Activated CD4-positive, alpha-beta T cell treated with anti-CD3 and anti-CD28 coated beads, Interleukin-2, amount 50 U/mL, for 4 hours (primary cell): ENCODE measurements around the gene SMARCD3.

ENCODE experiments used
- DNase-seq, 2 experiments: peaks; one replicate each; pipeline ENCODE4 v3.0.0-alpha.2; 2020

The SMARCD3 gene

GRCh38 chr7:151246851-151247580 lies 1.5 kb downstream of the SMARCD3 start:
- DNase-seq: no peak

DNA sequence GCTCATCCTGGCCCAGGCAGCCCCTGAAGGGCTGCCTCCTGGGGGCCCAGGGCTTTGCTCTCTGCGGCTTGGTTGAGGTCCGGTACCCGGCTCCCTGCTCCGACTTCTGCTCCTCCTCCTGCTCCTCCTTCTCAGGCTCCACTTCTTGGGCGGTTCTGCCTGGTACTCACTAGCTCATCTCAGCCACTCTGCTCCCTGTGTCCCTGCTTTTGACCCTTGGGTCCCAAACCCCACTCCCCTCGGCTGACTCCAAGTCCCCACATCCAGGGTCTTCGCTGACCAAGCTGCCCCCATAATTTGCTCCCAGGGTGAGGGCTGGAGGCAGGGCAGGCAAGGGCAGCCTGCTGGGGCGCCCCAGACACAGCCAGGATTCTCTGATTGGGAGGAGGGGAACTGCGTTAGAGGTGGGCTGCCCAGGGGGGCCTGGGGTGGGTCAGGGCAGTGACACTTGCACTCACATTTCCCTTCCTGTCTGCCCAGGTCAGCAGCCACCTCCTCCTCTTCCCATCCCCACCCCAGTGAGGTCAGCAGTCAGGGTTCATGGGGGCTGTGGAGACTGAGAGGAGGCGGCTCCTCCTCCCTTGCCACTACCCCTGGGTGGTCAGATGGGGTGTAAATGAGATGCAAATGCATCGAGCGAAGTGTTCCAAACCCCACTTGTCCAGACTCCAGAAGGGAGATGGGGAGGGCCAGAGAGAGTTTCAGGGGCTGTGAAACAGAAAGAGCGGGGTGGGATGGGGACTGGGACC lies 2.2 kb downstream of the SMARCD3 start:
- DNase-seq: no peak

- DNase-seq: peak; percentile 42 to 44
Observed at GRCh38 chr7:151245360-151246101, 3.0 kb downstream of the SMARCD3 start.

- DNase-seq: no peak
Observed at GRCh38 chr7:151244841-151245346, 3.6 kb downstream of the SMARCD3 start.

DNA sequence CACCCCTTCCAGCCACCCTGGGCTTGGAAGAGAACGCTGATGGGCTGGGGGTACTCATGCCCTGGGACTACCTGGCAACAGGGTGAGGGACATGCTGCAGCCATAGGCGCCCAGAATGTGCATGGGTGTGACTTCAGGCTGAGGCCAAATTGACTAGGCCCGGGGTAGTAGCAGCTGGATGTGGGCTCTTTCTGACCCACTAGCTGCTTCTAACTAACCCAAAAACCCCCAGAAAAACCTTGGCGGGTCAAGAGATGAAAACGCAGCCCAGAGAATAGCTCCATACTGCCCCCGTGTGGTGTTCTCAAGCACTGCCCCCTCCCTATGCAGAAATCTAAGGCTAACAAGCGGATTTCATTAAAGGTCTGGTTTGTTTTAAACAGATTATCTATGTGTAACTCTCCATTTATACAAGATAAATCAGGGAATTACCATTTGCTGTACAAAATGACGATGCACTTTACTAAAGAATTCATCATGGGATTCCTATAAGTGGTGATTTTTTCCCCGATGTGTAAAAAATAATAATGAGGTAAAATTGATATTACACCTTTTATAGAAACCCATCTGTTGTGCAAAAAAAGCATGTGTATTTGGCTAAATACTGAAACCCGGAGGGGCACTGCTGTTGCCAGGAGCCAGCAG lies 4.2 kb downstream of the SMARCD3 start:
- DNase-seq: peak; percentile 47 to 54

- DNase-seq: no peak
Observed at GRCh38 chr7:151243408-151244195, 4.9 kb downstream of the SMARCD3 start.

DNA sequence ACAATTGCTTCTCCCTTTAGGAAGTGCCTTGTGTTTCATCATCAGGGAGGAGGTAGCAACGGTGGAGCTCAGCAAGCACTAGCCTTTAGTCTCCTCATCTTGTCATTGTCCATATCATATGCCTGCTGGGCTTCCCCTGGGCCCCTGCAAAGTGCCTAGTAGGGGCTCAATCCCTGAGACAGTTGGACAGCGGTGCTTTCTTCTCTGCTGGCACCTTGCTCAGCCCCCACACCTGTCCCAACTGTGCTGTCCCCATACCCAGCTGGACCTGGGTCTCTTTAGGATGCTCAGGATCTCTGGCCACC lies 5.5 kb downstream of the SMARCD3 start:
- no peak for DNase-seq

DNA sequence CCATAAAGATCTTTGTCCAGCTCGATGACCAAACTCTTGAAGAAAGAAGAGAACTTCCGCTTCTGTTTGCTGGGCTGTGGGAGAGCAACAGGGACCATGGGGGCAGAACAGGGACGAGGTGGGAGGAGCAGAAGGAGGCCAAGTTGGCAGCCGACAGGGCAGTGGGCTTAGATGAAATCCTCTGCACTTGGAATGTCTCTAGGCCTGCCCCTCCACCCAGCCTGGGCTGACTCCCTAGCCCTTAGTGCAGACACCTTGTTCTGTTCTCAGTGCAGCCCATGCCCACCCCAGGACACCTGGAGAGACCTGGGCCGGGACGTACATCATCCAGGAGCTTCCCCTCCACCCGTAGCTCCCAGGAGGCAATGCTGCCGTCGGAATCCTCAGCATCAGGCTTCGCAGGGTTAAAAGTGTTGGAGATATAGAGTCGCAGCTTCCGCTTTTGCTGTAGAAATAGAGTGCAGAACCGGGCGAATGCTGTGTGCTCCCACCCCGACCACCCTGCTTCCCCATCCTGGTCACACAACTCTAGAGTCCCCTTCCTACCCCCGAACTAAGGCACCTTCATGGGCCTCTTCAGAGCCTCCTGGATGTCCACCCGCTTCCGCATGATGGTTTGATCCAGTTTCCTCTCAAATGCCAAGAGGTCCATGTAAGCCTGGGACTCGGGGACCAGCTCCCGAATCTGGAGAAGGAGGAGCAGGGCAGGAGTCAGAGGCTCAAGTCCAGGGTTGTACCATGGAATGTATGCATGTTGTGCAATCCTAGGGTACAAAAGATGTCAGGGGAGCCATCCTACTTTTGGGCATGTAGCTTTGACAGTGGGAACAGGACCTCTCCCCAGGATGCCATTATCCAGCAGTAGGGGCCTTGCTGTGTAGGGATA lies 6.1 kb downstream of the SMARCD3 start:
- DNase-seq: no peak

- DNase-seq: no peak
Observed at GRCh38 chr7:151241755-151242096, 6.8 kb downstream of the SMARCD3 start.

DNA sequence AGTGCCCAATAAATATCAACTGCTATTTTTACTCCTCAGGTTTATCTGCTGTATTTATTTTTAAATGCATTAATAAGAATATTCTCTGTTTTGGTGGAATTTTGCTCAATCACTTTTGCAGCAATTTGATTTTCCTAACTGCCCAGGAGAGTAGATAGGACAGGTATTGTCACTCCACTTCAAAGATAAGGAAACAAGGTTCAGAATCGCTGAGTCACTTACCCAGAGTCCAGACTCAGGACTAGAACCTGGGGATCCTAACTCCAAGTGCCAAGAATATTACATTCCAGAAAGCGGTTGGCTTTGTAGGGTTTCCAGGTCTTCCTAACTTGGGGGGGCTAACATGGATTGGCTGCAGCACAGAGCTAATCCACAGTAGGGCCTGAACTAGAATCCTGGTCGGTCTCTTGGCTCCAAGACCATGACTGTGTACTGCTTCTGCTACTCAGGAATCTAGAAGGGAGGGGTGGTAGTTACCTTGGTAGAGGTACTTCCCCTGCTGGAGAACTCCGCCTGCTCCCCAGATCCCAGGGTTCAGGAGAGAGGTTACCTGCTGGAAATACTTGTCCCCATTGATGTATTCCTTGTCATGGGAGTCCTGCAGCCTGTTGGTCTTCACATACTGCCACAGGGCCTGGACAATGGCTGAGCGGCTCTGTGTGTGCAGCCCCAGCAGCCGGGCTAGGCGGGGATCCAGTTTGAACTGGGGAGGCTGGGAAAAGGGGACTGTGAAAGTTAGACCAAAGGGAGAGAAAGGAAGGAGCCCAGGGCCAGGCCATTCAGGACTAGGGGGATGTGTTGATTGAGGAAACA lies 7.3 kb downstream of the SMARCD3 start:
- DNase-seq: no peak

GRCh38 chr7:151240536-151240935 lies 8.0 kb downstream of the SMARCD3 start:
- DNase-seq: no peak

DNA sequence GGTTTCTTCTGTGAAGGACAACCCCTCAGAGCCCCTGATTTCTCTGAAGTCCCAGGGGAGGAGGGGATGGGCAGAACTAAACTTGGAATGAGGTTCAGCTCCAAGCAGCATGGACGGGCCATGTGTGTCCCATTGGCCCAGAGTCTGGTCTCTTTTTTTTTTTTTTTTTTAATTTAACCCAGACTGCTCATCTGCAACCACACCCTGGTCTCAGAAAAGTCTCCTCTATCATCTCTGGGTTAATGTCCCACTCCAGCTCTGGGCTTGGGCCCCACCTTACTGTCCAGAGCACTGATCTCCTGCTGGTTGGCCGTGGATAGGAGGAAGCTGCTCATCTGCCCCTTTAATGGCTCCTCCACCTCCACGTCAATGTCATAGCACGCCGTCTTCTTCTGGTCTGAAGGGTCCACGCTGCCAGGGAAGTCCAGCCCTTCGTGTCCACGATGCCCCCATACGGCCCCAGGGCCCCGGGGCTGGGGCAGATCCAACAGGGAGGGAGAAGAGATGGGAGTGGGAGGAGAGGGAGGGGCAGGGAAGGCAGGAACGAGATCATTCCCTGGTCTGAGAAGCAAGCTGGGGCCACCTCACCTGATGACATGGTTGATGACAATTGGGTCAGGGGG lies 8.5 kb downstream of the SMARCD3 start:
- no peak for DNase-seq

GRCh38 chr7:151238924-151239836 lies 9.3 kb downstream of the SMARCD3 start:
- DNase-seq: no peak

DNA sequence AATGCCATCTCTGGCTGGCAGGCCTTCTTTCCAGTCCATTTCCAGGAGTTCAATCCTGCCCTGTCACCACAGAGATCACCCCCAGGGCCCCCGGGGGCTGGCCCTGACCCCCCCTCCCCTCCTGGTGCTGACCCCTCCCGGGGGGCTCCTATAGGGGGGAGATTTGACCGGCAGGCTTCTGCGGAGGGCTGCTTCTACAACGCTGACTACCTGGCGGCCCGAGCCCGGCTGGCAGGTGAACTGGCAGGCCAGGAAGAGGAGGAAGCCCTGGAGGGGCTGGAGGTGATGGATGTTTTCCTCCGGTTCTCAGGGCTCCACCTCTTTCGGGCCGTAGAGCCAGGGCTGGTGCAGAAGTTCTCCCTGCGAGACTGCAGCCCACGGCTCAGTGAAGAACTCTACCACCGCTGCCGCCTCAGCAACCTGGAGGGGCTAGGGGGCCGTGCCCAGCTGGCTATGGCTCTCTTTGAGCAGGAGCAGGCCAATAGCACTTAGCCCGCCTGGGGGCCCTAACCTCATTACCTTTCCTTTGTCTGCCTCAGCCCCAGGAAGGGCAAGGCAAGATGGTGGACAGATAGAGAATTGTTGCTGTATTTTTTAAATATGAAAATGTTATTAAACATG lies 10.2 kb downstream of the SMARCD3 start:
- DNase-seq: no peak

DNA sequence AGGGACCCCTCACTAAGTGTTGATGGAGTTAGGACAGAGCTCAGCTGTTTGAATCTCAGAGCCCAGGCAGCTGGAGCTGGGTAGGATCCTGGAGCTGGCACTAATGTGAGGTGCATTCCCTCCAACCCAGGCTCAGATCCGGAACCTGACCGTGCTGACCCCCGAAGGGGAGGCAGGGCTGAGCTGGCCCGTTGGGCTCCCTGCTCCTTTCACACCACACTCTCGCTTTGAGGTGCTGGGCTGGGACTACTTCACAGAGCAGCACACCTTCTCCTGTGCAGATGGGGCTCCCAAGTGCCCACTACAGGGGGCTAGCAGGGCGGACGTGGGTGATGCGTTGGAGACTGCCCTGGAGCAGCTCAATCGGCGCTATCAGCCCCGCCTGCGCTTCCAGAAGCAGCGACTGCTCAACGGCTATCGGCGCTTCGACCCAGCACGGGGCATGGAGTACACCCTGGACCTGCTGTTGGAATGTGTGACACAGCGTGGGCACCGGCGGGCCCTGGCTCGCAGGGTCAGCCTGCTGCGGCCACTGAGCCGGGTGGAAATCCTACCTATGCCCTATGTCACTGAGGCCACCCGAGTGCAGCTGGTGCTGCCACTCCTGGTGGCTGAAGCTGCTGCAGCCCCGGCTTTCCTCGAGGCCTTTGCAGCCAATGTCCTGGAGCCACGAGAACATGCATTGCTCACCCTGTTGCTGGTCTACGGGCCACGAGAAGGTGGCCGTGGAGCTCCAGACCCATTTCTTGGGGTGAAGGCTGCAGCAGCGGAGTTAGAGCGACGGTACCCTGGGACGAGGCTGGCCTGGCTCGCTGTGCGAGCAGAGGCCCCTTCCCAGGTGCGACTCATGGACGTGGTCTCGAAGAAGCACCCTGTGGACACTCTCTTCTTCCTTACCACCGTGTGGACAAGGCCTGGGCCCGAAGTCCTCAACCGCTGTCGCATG lies 11.0 kb downstream of the SMARCD3 start:
- no peak for DNase-seq

GRCh38 chr7:151236406-151236805 lies 12.1 kb downstream of the SMARCD3 start:
- DNase-seq: no peak

DNA sequence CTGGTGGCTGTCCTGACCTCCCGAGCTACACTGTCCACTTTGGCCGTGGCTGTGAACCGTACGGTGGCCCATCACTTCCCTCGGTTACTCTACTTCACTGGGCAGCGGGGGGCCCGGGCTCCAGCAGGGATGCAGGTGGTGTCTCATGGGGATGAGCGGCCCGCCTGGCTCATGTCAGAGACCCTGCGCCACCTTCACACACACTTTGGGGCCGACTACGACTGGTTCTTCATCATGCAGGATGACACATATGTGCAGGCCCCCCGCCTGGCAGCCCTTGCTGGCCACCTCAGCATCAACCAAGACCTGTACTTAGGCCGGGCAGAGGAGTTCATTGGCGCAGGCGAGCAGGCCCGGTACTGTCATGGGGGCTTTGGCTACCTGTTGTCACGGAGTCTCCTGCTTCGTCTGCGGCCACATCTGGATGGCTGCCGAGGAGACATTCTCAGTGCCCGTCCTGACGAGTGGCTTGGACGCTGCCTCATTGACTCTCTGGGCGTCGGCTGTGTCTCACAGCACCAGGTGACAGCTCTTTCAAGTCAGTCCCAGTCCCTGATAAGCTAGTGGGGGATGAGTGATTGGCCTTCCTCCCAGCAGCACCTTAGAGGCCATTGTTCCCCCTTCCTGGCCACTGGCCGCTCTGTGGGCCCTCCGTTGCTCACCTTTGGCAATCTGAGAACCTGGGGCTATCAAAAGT lies 13.3 kb downstream of the SMARCD3 start:
- DNase-seq: no peak
